NCI-H1417 treated with DMSO at 0.1 percent for 48 hours (cell line): ENCODE measurements around the gene NCAM1.
"Not testable (repeated sequence)": the region's sequence is repeated elsewhere in the genome, so short reads cannot be mapped to it uniquely, and the experiment has no call there.

Experiments
- DNase-seq: peaks from one replicate; lab custom pipeline; 2025; lab: John Stamatoyannopoulos, UW

The NCAM1 gene

DNA sequence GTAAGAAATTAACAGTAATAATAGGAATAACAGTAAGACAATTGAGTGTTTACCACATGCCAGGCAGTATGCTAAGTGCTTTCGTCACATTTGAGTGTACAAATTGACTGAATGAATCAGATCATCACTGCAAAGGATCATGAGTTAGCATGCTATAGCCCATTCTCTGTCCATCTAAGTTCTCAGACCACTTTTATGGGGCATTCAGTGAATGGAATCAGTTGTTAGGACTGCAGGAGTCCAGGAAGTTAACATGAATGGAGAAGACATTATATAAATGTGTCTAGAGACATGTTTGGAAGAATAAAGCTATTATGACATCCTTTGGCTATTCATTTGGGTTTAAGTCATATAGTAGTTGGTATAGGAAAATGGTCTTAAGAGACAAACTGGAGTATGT, 59.9 kb downstream of the NCAM1 start:
- no peak for DNase-seq

DNA sequence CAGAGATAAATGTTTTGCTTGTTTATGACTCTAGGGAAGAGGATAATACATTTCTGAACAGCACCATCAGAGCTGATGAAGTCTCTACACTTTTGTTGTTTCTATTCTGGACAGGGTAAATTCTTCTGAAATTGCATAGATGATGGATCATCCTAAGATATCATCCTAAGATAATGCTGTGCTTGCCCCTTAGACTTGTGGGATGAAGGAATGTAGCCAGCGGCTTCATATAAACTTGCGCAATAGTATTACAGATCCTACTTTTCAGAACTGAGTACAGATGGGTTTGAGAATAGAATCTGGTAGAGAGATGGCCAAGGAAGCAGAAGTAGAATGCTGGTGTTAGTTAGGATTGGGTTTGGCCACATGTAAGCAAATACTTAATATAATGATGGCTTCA, 61.0 kb downstream of the NCAM1 start:
- DNase-seq, result no peak

- DNase-seq, result no peak
These were observed 62.0 kb downstream of the NCAM1 start for GRCh38 chr11:113023228-113023627.

DNA sequence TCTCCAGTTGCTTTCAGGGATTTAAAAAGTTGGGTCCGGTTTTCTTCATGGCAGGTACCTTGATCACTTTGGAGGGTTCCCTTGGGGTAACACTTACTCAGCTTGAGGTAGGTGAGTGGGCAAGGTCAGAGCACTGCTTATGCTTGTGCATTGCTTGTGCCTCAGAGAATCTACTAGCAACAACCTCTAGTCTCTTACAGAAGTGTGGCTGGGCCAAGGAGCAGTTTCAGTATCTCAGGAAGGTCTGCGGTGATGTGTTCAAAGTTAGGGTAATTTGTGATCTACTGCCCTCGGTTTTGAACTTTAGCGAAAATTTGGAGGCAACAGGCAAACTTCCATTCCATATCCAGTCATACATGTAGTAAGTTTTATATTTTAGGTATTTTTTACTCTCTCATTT, 62.8 kb downstream of the NCAM1 start:
- DNase-seq, result no peak

GRCh38 chr11:113026778-113027177, 65.6 kb downstream of the NCAM1 start:
- DNase-seq, result no peak

DNA sequence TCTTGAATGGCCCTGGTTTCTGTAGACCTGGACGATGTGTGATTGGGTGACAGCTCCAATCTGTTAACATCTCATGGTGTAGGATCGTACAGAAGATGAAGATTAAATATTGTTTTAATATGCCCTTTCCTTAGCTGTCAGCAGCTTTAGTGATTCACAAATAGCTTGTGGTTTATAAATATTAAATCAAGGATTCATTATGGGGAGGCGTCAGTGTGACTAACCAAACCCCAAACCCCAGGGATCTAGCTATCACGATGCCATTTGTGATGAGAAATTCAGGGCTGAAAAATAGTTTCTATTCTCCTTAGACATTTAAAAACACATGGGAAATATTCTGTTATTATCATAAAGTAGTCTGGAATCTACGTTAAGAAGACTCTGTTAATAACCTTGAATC, 73.4 kb downstream of the NCAM1 start:
- no peak for DNase-seq

GRCh38 chr11:113035708-113036107, 74.5 kb downstream of the NCAM1 start:
- DNase-seq, result no peak

GRCh38 chr11:113043698-113044097, 82.5 kb downstream of the NCAM1 start:
- DNase-seq, result no peak

GRCh38 chr11:113045146-113045545, 83.9 kb downstream of the NCAM1 start:
- DNase-seq, result no peak

- DNase-seq, result no peak
These were observed 85.6 kb downstream of the NCAM1 start for GRCh38 chr11:113046866-113047265.

DNA sequence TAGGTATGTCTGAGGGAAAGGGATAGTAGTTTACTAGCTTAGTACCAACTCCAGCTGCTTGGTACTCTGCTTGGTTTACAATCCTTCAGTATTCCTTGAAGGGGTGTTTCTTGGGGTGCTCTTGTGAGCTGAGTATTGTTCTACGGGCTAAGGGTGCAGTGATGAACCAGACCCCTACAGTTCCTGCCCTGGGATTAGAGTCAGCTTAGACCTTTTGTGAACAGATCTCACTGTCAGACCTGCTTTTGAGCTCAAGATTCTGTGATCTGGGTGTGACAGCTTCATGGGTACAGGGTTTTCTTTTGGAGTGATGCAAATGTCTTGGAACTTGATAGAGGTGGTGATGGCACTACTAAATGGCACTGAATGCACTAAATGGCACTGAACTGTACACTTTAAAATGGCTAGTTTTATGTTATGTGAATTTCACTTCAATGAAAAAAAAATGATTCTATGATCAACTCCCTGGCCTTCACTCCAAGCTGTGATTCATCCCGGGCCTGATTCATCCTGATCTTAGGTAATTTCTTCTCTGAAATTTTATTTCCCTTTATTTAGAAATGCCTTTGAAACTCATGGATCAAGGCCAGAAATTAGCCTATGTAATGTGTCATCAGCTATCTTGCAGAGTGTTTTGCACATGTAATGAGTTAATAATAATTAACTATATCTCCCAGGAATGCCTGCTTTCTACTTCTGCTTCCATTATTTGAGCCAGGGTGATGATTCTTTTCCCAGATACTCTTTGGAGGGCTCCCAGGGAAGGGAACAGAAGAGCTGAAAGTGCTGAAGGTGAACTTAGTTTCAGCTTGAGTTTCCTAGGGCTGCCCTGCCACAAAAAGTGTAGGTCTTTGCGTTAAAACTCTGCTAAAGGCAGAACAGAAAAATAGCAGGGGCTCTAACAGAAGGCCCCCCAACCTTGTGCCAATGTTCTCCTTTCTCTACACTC, 87.9 kb downstream of the NCAM1 start:
- no peak for DNase-seq

- not testable (repeated sequence) for DNase-seq
These were observed 91.8 kb downstream of the NCAM1 start for GRCh38 chr11:113053042-113053441.

DNA sequence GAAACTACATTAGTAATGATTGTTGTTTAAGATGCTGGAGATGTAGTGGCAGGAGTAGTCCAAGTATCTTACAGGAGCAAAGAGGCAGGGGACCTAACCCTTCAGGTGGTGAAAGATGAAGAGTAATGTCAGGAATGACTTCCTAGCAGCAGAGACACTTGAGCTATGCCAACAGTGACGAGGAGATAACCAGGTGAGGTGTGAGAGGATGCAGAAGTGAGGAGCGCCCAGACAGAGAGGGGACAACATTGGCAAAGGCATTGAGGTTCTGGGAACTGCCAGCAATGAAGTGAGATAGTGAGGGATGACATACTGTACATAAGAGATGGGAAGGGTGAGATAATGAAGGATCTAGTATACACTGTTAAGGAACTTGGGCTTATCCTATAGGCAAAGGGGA, 95.8 kb downstream of the NCAM1 start:
- no peak for DNase-seq

- no peak for DNase-seq
These were observed 98.3 kb downstream of the NCAM1 start for GRCh38 chr11:113059548-113059947.

- no peak for DNase-seq
These were observed 104.1 kb downstream of the NCAM1 start for GRCh38 chr11:113065330-113065729.

DNA sequence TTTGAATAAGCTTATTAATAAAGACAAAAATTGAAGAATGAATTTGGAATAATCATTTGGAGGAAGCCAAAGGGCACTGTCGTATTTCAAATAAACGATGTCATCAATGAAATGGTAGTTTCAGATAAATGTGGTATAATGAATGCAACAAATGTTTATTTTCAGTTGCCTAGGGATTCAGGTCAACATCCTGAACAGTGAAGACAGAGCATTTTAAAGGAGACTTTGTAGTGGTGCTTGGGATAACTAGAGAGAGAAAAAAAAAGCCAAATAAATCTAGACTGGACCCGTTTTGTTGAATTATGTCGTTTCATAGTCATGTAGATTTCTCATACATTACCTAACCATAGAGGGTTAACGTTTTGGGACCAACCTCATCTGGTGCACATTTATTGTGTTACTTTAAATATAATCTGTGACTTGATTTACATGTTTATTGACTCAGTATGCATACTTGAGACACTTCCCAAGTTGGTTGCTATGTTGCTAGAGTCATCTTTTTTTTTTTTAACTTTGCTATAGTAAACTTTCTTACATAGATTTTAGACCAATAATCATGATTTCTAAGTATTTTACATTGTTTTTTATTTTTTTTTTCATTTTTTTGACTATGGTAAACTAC, 111.1 kb downstream of the NCAM1 start:
- DNase-seq, result no peak

- DNase-seq, result no peak
These were observed 112.2 kb downstream of the NCAM1 start for GRCh38 chr11:113073290-113073953.

GRCh38 chr11:113075586-113076095, 114.4 kb downstream of the NCAM1 start:
- no peak for DNase-seq

DNA sequence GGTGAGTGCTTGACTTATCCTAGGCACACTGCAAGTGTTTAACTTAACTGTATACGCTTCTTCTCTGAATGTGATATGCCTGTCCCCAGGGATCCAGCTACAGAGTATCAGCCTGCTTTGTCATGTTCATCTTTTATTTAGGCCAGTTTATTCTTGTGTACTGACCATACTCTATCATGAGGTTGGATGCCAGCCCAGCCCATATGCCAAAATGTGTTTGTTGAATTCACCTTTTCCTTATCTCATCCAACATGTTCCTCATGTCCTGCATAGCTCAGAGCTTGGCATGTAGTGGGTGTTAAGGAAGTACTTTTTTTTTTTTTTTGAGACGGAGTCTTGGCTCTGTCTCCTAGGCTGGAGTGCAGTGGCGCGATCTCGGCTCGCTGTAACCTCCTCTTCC, 116.2 kb downstream of the NCAM1 start:
- DNase-seq, result no peak

DNA sequence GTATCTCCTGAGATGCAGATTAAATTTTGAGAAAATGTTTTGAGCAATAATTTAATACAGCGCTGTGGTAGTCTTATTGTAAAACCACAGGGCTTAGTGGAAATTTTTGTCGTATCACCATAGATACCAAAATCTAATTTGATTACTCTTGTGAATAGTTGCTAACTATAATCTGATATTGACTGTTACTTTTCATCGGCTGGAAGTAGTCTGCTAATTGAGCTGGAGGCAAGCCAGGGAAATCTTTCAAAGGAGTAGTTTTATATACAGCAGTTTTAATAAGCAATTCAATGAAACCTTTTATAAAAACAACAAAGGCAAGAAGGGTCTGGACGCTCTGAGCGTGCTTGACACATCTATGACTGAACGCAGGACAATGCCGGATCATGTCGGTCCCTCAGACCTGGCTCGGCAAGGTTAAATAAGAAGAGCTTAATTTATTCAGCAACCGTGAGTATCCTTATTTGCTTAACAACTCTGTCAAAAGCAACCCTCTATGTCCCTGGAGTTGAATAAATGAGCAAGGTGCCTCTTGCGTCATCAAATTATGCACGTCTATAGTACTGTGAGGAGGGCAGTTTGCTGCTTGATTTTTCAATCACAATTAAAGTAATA, 121.2 kb downstream of the NCAM1 start:
- DNase-seq, result no peak

DNA sequence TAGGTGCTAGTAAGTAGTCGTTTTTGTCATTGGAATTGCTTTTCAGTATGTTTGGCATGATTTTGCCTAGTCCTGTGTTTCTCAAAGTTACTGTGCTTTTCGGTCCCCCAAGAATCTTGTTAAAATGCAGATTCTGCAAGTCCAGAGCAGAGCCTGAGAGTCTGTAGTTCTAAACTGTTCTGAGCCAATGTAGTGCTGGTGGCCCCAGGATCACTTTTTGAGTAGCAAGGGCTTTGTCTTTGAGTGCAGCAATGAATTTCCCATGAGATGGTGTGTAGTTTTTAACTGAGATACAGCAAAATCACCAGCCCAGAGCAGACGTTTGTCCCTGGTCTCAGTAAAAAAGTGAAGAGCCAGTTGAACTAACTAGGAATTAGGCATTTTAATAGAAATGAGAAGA, 122.4 kb downstream of the NCAM1 start:
- no peak for DNase-seq

GRCh38 chr11:113084297-113084696, 123.1 kb downstream of the NCAM1 start:
- no peak for DNase-seq
